ENCODE data around the gene FARS2. TPM values are rescaled to one million over a fixed set of nuclear protein-coding genes. Genes with fewer than 3 reads are reported as not detected.

Gene FARS2
- total and polyA plus RNA-seq, 9 of the 15 experiments (the other 6 are each of a cell fraction or from before 2014, with no cell fraction given): 16.5 to 62.2 (median 27.0) TPM

GRCh38 chr6:5541751-5542432, 280.6 kb downstream of the FARS2 start (continued):
- TF ChIP-seq CHD7 (IDR thresholded peaks at IDR 0.05; ENCODE audit: low read depth, low read length) (no peak), NR3C1 (CRISPR knock-in tag; IDR thresholded peaks at IDR 0.05) (no peak), ASH1L (IDR thresholded peaks at IDR 0.05; ENCODE audit: borderline replicate concordance, low read depth, partially characterized antibody) (no peak), ZNF121 (CRISPR knock-in tag; conservative IDR thresholded peaks at IDR 0.05) (no peak), MTF1 (CRISPR knock-in tag; IDR thresholded peaks at IDR 0.05; ENCODE audit: borderline replicate concordance) (no peak), POLR2AphosphoS2 (IDR thresholded peaks at IDR 0.05; ENCODE audit: low read length) (no peak), NR2F6 (CRISPR knock-in tag; IDR thresholded peaks at IDR 0.05) (no peak), NCOA6 (IDR thresholded peaks at IDR 0.05) (no peak), ARID4B (CRISPR knock-in tag; IDR thresholded peaks at IDR 0.05) (no peak), NUFIP1 (IDR thresholded peaks at IDR 0.05; ENCODE audit: partially characterized antibody) (no peak), FOXJ3 (CRISPR knock-in tag; IDR thresholded peaks at IDR 0.05) (no peak), FOXP1 (CRISPR knock-in tag; IDR thresholded peaks at IDR 0.05) (no peak), SUPT5H (IDR thresholded peaks at IDR 0.05) (no peak)
